ENCODE measurements around the gene S100A8. TPM values are rescaled to one million over a fixed set of nuclear protein-coding genes. Genes with fewer than 3 reads are reported as not detected.

S100A8 gene
- total and polyA plus RNA-seq, 2 donors = 291 to 754 TPM

DNA sequence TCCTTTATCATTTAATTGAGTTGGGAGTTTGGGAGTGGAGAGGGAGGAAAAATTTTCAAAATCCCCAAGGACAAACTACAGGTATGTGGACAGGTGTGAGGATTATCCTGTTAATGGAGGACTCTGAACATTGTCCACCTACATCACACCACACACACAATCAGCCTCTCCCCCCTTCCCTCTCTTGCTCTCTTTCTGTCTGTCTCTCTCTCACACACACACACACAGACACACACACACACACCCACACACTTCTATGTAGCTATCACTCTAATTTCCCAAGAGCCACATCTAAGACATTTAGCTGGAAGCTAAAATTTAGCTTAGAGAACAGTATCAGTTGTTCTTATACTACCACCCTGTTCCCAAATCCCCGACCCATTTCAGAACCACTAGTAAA lies 1.5 kb downstream of the S100A8 start:
- Histone ChIP-seq H3K27ac (ENCODE audit: low read depth in 1 of 2, low read length in 1 of 2) (no peak overlapping the region), H3K36me3 (ENCODE audit: control insufficient read depth in 2 of 2, insufficient read depth in 2 of 2, low read length in 1 of 2) (no peaks in the 10 kb centered on the region), H3K4me1 (ENCODE audit: control insufficient read depth in 2 of 2, insufficient read depth in 2 of 2, low read length in 2 of 2) (no peaks in the 10 kb centered on the region), H3K4me3 (ENCODE audit: low read length in 2 of 2) (no peak overlapping the region), H3K9me3 (ENCODE audit: control insufficient read depth in 2 of 2, insufficient read depth in 1 of 2, low read length in 1 of 2) (no peaks in the 10 kb centered on the region), H3K27me3 (ENCODE audit: control insufficient read depth in 2 of 2, insufficient read depth in 1 of 2, low read length in 1 of 2) (no peaks in the 10 kb centered on the region)
- DNase-seq (ENCODE audit: low read depth in 6 of 9, low spot score in 9 of 9) = no peak
- 93% methylated on average over 1 of the region's 1 CpG for WGBS

DNA sequence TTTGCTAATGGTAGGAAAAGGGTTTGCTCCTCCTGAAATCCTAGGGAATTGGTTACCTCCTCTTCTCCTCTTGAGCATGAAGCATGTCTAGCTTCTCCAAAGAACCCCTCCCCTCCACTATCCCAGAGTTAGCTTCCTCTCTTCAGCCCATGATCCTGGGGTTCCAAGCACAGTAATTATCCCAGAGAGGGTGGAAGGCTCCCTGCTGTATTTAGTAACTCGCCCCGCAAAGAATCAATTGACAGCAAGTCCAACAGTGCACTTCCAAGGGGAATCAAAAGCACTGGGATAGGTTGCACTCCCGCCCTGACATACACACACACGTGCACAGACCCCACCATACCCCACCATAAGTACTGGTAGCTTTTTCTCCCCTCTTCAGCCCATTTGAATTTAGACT lies 3.1 kb downstream of the S100A8 start:
- Histone ChIP-seq H3K36me3 (ENCODE audit: control insufficient read depth in 2 of 2, insufficient read depth in 2 of 2, low read length in 1 of 2) (no peaks in the 10 kb centered on the region), H3K4me1 (ENCODE audit: control insufficient read depth in 2 of 2, insufficient read depth in 2 of 2, low read length in 2 of 2) (no peaks in the 10 kb centered on the region), H3K4me3 (ENCODE audit: low read length in 2 of 2) (no peak overlapping the region), H3K27me3 (ENCODE audit: control insufficient read depth in 2 of 2, insufficient read depth in 1 of 2, low read length in 1 of 2) (no peaks in the 10 kb centered on the region), H3K27ac (ENCODE audit: low read depth in 1 of 2, low read length in 1 of 2) (no peak overlapping the region), H3K9me3 (ENCODE audit: control insufficient read depth in 2 of 2, insufficient read depth in 1 of 2, low read length in 1 of 2) (no peaks in the 10 kb centered on the region)
- 97% methylated on average over 4 of the region's 4 CpGs for WGBS
- no peak for DNase-seq (ENCODE audit: low read depth in 6 of 9, low spot score in 9 of 9)

DNA sequence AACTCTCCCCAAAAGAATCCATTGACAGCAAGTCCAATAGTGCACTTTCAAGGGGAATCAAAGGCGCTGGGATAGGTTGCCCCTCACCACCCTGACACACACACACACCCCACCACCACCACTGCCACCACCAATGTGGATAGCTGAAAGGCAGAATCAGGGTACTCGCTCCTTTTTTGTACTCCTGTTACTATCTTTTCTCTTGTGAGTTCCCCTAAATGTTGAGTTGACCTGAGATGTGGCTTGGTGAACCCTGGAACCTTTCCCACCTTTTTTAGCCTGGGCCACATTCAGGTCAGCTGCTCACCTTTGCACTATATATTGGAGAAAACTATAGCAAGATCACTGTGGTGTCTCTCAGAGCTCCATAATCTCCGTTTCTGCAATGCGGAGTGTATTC lies 3.9 kb downstream of the S100A8 start:
- H3K4me3 ChIP-seq (ENCODE audit: low read length in 2 of 2) = no peak overlapping the region
- WGBS = 98% methylated on average over 4 of the region's 4 CpGs
- no peaks in the 10 kb centered on the region for H3K9me3 ChIP-seq (ENCODE audit: control insufficient read depth in 2 of 2, insufficient read depth in 1 of 2, low read length in 1 of 2)
- no peaks in the 10 kb centered on the region for H3K36me3 ChIP-seq (ENCODE audit: control insufficient read depth in 2 of 2, insufficient read depth in 2 of 2, low read length in 1 of 2)
- no peak for DNase-seq (ENCODE audit: low read depth in 6 of 9, low spot score in 9 of 9)
- H3K4me1 ChIP-seq (ENCODE audit: control insufficient read depth in 2 of 2, insufficient read depth in 2 of 2, low read length in 2 of 2) = no peaks in the 10 kb centered on the region
- H3K27ac ChIP-seq (ENCODE audit: low read depth in 1 of 2, low read length in 1 of 2) = no peak overlapping the region
- no peaks in the 10 kb centered on the region for H3K27me3 ChIP-seq (ENCODE audit: control insufficient read depth in 2 of 2, insufficient read depth in 1 of 2, low read length in 1 of 2)

DNA sequence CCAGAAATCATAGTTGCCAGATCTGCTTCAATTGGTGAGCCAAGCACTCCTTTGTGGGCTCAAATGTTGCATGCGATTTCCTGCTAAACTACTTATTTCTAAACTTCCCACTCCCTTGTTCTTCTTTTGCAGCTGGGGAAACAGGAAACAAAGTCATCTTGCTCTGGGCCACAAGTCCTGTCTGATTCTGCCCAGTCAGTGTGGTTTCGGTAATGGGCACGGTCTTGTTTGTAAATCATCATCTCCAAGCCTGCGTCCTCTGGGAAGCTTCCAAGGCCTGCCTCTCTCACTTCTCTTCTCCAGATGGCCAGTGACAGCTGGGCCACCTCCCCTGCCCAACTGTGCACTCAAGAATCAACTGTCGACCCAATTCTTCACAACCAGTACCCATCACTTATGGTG lies 4.4 kb downstream of the S100A8 start:
- DNase-seq (ENCODE audit: low read depth in 6 of 9, low spot score in 9 of 9) = no peak
- no peak overlapping the region for H3K27ac ChIP-seq (ENCODE audit: low read depth in 1 of 2, low read length in 1 of 2)

DNA sequence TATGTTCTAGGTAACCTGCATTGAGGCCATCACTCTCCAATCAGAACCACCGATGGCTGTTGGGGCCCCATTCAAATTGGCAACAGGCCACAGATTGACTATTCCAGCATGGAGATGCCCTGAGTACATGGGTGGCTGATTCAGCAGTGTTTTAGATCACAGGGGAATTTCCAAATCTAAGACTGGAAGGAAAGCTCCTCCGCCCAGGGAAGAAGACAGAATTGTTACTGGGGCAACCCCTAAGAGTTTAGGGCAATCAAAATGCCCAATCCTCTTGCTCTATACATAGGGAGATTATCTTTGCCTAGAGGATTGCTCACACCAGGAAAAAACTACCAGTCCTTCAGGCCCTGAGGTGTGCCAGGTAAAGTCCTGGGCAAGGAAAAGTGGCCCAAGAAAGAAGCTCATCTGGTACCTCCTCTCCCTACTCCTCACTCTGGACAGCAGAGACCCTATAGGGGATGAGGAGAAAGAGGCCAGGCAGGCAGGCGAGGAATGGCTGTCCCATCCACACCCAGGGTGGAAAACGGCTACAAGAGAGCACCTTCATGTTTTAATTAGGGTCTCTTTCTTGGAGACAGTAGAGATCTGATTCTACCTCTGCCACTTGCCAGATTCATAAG lies 5.8 kb downstream of the S100A8 start:
- WGBS = 95% methylated on average over 4 of the region's 4 CpGs
- no peaks in the 10 kb centered on the region for H3K4me1 ChIP-seq (ENCODE audit: control insufficient read depth in 2 of 2, insufficient read depth in 2 of 2, low read length in 2 of 2)
- no peaks in the 10 kb centered on the region for H3K9me3 ChIP-seq (ENCODE audit: control insufficient read depth in 2 of 2, insufficient read depth in 1 of 2, low read length in 1 of 2)
- no peak overlapping the region for H3K27ac ChIP-seq (ENCODE audit: low read depth in 1 of 2, low read length in 1 of 2)
- H3K4me3 ChIP-seq (ENCODE audit: low read length in 2 of 2) = no peak overlapping the region
- DNase-seq (ENCODE audit: low read depth in 6 of 9, low spot score in 9 of 9) = no peak
- no peaks in the 10 kb centered on the region for H3K36me3 ChIP-seq (ENCODE audit: control insufficient read depth in 2 of 2, insufficient read depth in 2 of 2, low read length in 1 of 2)
- no peaks in the 10 kb centered on the region for H3K27me3 ChIP-seq (ENCODE audit: control insufficient read depth in 2 of 2, insufficient read depth in 1 of 2, low read length in 1 of 2)

More for the DNA sequence above, 4.4 kb downstream of the S100A8 start:
- Histone ChIP-seq H3K36me3 (ENCODE audit: control insufficient read depth in 2 of 2, insufficient read depth in 2 of 2, low read length in 1 of 2) (no peaks in the 10 kb centered on the region), H3K4me1 (ENCODE audit: control insufficient read depth in 2 of 2, insufficient read depth in 2 of 2, low read length in 2 of 2) (no peaks in the 10 kb centered on the region), H3K27me3 (ENCODE audit: control insufficient read depth in 2 of 2, insufficient read depth in 1 of 2, low read length in 1 of 2) (no peaks in the 10 kb centered on the region), H3K4me3 (ENCODE audit: low read length in 2 of 2) (no peak overlapping the region), H3K9me3 (ENCODE audit: control insufficient read depth in 2 of 2, insufficient read depth in 1 of 2, low read length in 1 of 2) (no peaks in the 10 kb centered on the region)
- 12% methylated on average over 5 of the region's 5 CpGs for WGBS

DNA sequence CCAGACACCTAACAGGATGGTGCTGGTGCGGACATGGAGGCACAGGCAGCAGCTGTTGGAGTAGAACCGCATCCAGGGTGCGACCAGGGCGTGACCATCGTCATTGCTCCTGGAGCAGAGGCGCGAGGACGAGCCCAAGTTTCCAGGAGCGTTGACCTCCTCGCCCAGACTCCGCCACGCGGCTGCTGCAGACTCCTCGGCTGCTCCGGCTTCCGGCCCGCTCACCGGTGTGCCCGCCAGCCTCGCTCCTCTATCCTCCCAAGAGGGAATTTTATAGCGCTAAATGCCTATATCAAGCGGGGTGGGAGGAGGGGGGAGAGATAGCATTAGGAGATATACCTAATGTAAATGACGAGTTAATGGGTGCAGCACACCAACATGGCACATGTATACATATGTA lies 10.2 kb downstream of the S100A8 start:
- WGBS = 98% methylated on average over 23 of the region's 23 CpGs
- no peaks in the 10 kb centered on the region for H3K4me1 ChIP-seq (ENCODE audit: control insufficient read depth in 2 of 2, insufficient read depth in 2 of 2, low read length in 2 of 2)
- DNase-seq (ENCODE audit: low read depth in 6 of 9, low spot score in 9 of 9) = no peak
- no peaks in the 10 kb centered on the region for H3K9me3 ChIP-seq (ENCODE audit: control insufficient read depth in 2 of 2, insufficient read depth in 1 of 2, low read length in 1 of 2)
- H3K27ac ChIP-seq (ENCODE audit: low read depth in 1 of 2, low read length in 1 of 2) = no peak overlapping the region
- H3K27me3 ChIP-seq (ENCODE audit: control insufficient read depth in 2 of 2, insufficient read depth in 1 of 2, low read length in 1 of 2) = no peaks in the 10 kb centered on the region
- no peaks in the 10 kb centered on the region for H3K36me3 ChIP-seq (ENCODE audit: control insufficient read depth in 2 of 2, insufficient read depth in 2 of 2, low read length in 1 of 2)
- no peak overlapping the region for H3K4me3 ChIP-seq (ENCODE audit: low read length in 2 of 2)

DNA sequence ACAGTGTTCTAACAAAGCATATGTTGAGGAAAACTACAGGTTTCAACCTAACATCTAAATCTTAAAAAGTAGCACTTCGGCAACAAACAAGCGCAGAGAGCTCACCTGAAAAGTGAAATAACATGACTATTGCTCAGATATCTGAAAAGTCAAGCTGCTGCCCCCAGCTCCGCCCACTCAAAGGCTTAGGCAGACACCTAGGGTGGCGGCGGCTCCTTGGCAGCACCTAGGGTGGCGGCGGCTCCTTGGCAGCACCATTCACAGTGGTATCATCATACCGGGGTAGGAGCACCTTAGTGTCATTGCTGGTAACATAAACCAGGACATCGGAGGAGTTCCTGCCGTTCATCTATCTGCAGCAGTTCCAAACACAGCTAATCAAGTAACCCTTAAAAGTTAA lies 11.3 kb downstream of the S100A8 start:
- Histone ChIP-seq H3K27me3 (ENCODE audit: control insufficient read depth in 2 of 2, insufficient read depth in 1 of 2, low read length in 1 of 2) (no peaks in the 10 kb centered on the region), H3K4me1 (ENCODE audit: control insufficient read depth in 2 of 2, insufficient read depth in 2 of 2, low read length in 2 of 2) (no peaks in the 10 kb centered on the region), H3K4me3 (ENCODE audit: low read length in 2 of 2) (no peak overlapping the region), H3K27ac (ENCODE audit: low read depth in 1 of 2, low read length in 1 of 2) (no peak overlapping the region), H3K9me3 (ENCODE audit: control insufficient read depth in 2 of 2, insufficient read depth in 1 of 2, low read length in 1 of 2) (no peaks in the 10 kb centered on the region), H3K36me3 (ENCODE audit: control insufficient read depth in 2 of 2, insufficient read depth in 2 of 2, low read length in 1 of 2) (no peaks in the 10 kb centered on the region)
- WGBS = 97% methylated on average over 10 of the region's 10 CpGs
- DNase-seq (ENCODE audit: low read depth in 6 of 9, low spot score in 9 of 9) = no peak

DNA sequence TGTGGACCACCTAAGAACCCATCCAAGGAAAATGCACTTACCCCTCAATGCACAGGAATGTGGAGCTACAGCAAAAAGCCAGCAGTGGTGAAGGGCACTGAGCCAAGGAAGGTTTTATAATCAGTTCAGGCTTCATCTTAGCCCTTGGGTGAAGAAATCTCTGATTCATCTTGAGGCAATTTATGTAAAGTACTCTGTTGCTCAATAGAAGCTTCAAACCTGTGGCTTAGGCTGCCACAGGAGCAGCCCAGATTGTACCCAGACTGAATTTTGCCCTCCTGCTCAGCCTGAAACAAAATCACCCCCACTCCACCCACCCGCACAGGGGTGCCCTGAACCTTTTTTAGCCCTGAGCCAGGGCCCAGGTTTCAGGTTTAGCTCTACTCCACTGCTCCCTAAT lies 15.4 kb downstream of the S100A8 start, which contains the start of gene S100A12:
Gene S100A12, minus strand, starts transcription at position 111 of the 400 bp plus-strand sequence. CDS start 1,029 bp downstream, outside the sequence.
- H3K4me3 ChIP-seq (ENCODE audit: low read length in 2 of 2) = no peak within 1 kb of the TSS
- H3K27me3 ChIP-seq (ENCODE audit: control insufficient read depth in 2 of 2, insufficient read depth in 1 of 2, low read length in 1 of 2) = no peaks in the 10 kb centered on the region
- no peaks in the 10 kb centered on the region for H3K4me1 ChIP-seq (ENCODE audit: control insufficient read depth in 2 of 2, insufficient read depth in 2 of 2, low read length in 2 of 2)
- DNase-seq (ENCODE audit: low read depth in 6 of 9, low spot score in 9 of 9) = no peak
- no peaks in the 10 kb centered on the region for H3K36me3 ChIP-seq (ENCODE audit: control insufficient read depth in 2 of 2, insufficient read depth in 2 of 2, low read length in 1 of 2)
- no peaks in the 10 kb centered on the region for H3K9me3 ChIP-seq (ENCODE audit: control insufficient read depth in 2 of 2, insufficient read depth in 1 of 2, low read length in 1 of 2)
- 97% methylated on average over 1 of the region's 1 CpG for WGBS
- H3K27ac ChIP-seq (ENCODE audit: low read depth in 1 of 2, low read length in 1 of 2) = no peak within 1 kb of the TSS

DNA sequence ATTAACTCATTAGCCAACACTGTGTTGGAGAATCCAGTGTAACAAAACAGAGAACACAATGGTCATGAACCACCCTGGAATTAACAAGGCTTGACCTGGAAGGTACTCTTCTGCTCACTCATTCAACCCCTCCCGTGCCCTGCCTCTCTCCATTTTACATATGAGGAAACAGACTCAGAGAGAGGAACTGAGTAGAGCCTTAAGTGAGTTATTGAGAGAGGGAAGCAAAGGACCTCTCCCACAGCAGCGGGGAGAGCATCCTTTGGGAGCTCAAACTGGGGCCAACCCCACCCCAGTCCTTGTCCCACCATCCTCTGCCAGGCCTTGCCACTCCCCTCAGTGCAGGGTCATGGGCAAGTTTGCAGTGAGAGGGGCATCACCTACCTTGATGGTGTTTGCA lies 16.8 kb downstream of the S100A8 start:
- no peaks in the 10 kb centered on the region for H3K9me3 ChIP-seq (ENCODE audit: control insufficient read depth in 2 of 2, insufficient read depth in 1 of 2, low read length in 1 of 2)
- no peaks in the 10 kb centered on the region for H3K36me3 ChIP-seq (ENCODE audit: control insufficient read depth in 2 of 2, insufficient read depth in 2 of 2, low read length in 1 of 2)
- H3K27me3 ChIP-seq (ENCODE audit: control insufficient read depth in 2 of 2, insufficient read depth in 1 of 2, low read length in 1 of 2) = no peaks in the 10 kb centered on the region
- no peak for DNase-seq (ENCODE audit: low read depth in 6 of 9, low spot score in 9 of 9)
- H3K27ac ChIP-seq (ENCODE audit: low read depth in 1 of 2, low read length in 1 of 2) = no peak overlapping the region
- 81% methylated on average over 2 of the region's 2 CpGs for WGBS
- no peaks in the 10 kb centered on the region for H3K4me1 ChIP-seq (ENCODE audit: control insufficient read depth in 2 of 2, insufficient read depth in 2 of 2, low read length in 2 of 2)
- H3K4me3 ChIP-seq (ENCODE audit: low read length in 2 of 2) = no peak overlapping the region
